HUES6 (cell line): Measurements from ENCODE around the gene C16orf86.

Experiments
- H3K27ac ChIP-seq: 2 replicates; pipeline ENCODE4 v1.7.0; 2013; ENCODE audit warnings: low read depth, mild to moderate bottlenecking, low read length, inconsistent platforms
- H3K27me3 ChIP-seq: 2 replicates; pipeline ENCODE4 v1.6.1; 2013; ENCODE audit warnings: low read length; ENCODE audit not compliant: control insufficient read depth, insufficient read depth
- H3K36me3 ChIP-seq: 2 replicates; pipeline ENCODE4 v1.6.1; 2013; ENCODE audit warnings: low read length; ENCODE audit not compliant: control insufficient read depth, insufficient read depth
- H3K4me1 ChIP-seq: 2 replicates; pipeline ENCODE4 v1.6.1; 2013; ENCODE audit warnings: low read length; ENCODE audit not compliant: control insufficient read depth, insufficient read depth
- H3K4me3 ChIP-seq: 2 replicates; pipeline ENCODE4 v1.5.1; 2013; ENCODE audit warnings: low read depth, low read length
- H3K9ac ChIP-seq: one replicate; pipeline ENCODE4 v1.6.1; 2013; ENCODE audit warnings: mild to moderate bottlenecking, low read length
- H3K9me3 ChIP-seq: 2 replicates; pipeline ENCODE4 v1.6.1; 2013; ENCODE audit warnings: low read depth, low read length; ENCODE audit not compliant: control insufficient read depth, insufficient read depth

Gene C16orf86

DNA sequence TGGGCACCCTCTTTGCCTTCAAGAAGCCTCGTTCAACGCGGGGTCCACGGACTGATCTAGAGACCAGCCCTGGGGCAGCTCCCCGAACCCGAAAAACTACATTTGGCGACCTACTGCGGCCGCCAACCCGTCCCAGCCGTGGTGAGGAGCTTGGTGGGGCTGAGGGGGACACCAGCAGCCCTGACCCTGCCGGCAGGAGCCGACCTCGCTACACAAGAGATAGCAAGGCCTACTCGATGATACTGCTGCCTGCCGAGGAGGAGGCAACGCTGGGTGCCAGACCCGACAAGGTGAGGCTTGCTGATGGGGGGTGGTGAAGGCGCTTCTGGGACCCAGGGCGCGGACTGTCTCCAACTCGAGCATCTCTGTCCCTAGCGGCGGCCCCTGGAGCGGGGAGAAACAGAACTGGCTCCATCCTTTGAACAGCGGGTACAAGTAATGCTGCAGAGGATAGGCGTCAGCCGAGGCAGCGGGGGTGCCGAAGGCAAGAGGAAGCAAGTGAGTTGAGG, 12.2 kb upstream of the C16orf86 start:
- Histone ChIP-seq H3K9ac (no peak overlapping the region), H3K27me3 (peaks cover 32% of the 10 kb centered on the region), H3K4me1 (peaks cover 4% of the 10 kb centered on the region; the same call in 1 of the 2 replicates), H3K36me3 (peaks cover 33% of the 10 kb centered on the region), H3K27ac (no peak overlapping the region), H3K9me3 (no peaks in the 10 kb centered on the region), H3K4me3 (no peak overlapping the region)

GRCh38 chr16:67655363-67655762, 11.3 kb upstream of the C16orf86 start:
- Histone ChIP-seq H3K9ac (no peak overlapping the region), H3K27ac (no peak overlapping the region), H3K27me3 (peaks cover 29% of the 10 kb centered on the region), H3K9me3 (no peaks in the 10 kb centered on the region), H3K36me3 (peaks cover 33% of the 10 kb centered on the region), H3K4me1 (0 out of 2 replicates have a peak, but pooled peaks cover 4% of the 10 kb centered on the region), H3K4me3 (no peak overlapping the region)

DNA sequence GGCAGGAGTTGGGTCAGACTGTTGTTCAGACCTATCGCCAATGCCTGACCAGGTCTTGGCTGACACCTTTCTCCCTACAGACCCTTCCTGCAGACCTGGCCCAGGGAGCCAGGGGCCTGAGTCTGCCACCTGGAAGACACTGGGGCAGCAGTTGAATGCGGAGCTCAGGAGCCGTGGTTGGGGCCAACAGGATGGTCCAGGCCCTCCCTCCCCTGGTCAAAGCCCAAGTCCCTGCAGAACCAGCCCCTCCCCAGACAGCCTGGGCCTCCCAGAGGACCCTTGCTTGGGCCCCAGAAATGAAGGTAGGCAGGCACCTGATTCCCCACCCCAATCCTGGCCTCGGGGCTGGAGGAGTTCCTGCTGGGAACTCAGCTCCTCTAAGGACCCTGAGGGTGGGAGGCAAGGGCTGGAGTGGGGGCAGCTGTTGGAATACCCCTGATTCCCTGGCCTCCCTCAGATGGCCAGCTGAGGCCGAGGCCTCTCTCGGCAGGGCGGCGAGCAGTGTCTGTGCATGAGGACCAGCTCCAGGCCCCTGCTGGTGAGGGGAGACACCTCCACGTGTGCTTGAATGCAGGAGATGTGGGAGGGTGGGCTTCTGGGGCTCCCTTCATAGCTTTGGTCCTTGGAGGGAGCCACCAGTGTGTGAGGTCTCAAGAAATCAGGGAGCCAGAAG, 10.1 kb upstream of the C16orf86 start:
- peaks cover 32% of the 10 kb centered on the region for H3K36me3 ChIP-seq

DNA sequence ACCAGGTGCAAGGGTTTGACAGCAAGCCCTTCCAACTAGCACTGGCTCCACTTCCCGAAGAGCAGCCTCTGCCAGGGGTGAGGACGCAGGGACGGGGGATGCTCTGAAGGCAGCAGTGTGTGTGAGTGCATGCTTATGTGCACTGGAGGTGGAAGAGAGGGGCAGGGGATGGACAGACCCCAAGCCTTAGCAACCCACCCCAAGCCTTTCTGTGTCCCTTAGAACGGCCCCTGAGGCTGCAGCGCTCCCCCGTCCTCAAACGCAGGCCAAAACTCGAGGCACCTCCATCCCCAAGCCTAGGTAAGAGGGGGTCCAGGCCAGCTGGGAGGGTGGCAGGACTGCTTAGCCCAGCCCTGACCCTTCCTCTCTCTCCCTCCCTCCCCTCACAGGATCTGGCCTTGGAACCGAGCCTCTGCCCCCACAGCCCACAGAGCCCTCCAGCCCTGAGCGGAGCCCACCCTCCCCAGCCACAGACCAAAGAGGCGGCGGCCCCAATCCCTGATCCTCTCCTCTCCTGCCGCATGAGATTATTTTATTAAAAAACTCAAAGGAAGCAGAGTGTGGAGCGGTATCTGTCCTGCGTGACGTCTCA, 9.5 kb upstream of the C16orf86 start:
- Histone ChIP-seq H3K27ac (no peak overlapping the region), H3K9me3 (no peaks in the 10 kb centered on the region), H3K27me3 (peaks cover 25% of the 10 kb centered on the region), H3K9ac (no peak overlapping the region), H3K4me3 (no peak overlapping the region), H3K36me3 (peaks cover 28% of the 10 kb centered on the region), H3K4me1 (0 out of 2 replicates have a peak, but pooled peaks cover 9% of the 10 kb centered on the region)

More for the DNA sequence above, 10.1 kb upstream of the C16orf86 start:
- peaks cover 23% of the 10 kb centered on the region for H3K27me3 ChIP-seq
- no peak overlapping the region for H3K4me3 ChIP-seq
- 0 out of 2 replicates have a peak, but pooled peaks cover 5% of the 10 kb centered on the region for H3K4me1 ChIP-seq
- no peaks in the 10 kb centered on the region for H3K9me3 ChIP-seq
- H3K9ac ChIP-seq, result no peak overlapping the region
- no peak overlapping the region for H3K27ac ChIP-seq

GRCh38 chr16:67657751-67658518, 8.7 kb upstream of the C16orf86 start:
- Histone ChIP-seq H3K4me3 (no peak overlapping the region), H3K4me1 (0 out of 2 replicates have a peak, but pooled peaks cover 9% of the 10 kb centered on the region), H3K27me3 (peaks cover 30% of the 10 kb centered on the region), H3K9me3 (no peaks in the 10 kb centered on the region), H3K9ac (no peak overlapping the region), H3K36me3 (peaks cover 28% of the 10 kb centered on the region), H3K27ac (no peak overlapping the region)

DNA sequence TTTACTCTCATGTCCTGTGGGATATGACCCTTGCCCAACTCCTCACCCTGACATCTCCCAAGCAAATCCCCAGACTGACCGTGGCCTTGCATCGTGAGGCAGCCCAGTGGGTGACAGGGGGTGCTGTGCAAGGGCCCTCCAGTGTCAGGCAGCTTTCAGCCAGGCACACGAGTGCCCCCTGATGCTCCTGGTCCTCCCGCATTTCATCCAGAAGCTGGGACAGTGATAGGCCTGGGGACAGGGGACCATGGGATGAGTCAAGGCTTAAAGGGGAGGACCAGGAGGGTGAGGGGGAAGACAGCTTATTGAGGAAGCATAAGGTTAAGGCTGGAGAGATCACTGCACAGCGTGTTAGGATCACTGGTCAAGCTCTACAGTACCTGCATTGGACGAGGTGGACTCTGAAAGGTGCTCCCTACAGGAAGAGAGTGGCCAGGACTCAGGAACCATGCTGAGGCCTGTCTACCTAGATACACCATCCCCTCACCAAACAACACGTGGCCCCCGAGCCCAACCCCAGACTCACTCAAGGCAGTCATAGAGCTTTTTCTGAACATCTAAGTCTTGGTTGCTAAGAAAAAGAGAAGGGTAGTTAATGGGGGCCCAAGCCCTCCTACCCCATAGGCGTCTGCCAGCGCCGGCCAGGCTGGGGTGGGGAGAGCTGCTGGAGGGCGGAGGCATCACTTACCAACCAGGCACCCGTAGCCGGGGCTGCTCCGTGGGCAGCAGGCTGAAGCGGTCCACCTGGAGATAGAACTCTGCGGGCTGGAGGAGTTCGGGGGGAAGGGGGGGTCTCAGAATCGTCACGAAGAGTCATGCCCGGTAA, 7.6 kb upstream of the C16orf86 start:
- no peaks in the 10 kb centered on the region for H3K9me3 ChIP-seq
- peaks cover 19% of the 10 kb centered on the region; the same call in 1 of the 2 replicates for H3K27me3 ChIP-seq
- H3K36me3 ChIP-seq, result peaks cover 28% of the 10 kb centered on the region
- 0 out of 2 replicates have a peak, but pooled peaks cover 9% of the 10 kb centered on the region for H3K4me1 ChIP-seq
- H3K9ac ChIP-seq, result peak overlapping the region; percentile 70
- peak overlapping the region; percentile 99 for H3K4me3 ChIP-seq
- H3K27ac ChIP-seq, result no peak overlapping the region

DNA sequence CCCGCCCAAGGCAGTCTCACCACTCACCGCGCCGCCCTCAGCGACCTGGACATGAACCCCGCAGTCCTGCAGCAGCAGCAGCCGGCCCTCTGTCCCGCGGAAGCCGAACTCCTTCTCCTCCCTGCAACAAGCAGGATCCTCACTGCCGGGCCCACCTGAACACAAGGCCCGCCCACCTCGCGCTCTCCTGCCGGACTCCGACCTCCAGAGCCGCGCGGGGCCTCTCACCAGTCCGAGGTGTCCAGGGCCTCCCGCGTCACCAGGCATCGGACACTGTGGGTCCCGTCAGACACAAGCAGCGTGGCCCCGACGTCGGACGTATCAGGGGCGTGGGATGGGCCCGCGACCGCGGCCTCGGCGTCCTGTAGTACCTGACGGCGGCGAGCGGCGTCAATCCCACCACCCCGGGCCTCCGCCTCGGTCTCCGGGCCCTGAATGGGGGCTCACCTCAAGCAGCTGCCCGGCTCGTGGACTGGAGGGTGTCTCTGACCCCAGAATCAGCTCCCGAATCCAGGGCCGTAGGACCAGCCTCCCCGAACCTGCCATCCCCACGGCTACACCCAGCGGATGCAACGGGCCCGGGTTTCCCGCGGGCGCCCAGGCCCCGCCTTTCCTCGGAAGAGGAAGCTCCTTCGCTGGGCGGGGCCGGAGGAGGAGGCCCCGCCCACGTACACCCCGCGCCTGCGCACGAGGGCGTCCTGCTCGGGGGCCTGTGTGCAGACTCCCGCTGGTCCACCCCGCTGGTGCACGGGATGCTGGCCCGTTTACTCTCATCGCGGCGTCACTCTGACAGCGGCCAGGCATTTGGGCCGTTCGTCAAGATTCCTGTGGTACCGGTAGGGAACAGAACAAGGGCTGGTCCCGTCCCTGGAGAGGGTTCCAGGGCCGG, 6.7 kb upstream of the C16orf86 start, which contains the start of gene ACD:
Gene ACD (minus strand): TSS at position 586 of the 889 bp plus-strand sequence. CDS start 40 bp downstream, at position 546.
- H3K4me3 ChIP-seq, result peak within 1 kb of the TSS; percentile 99
- peaks cover 14% of the 10 kb centered on the region; the same call in 1 of the 2 replicates for H3K27me3 ChIP-seq
- H3K27ac ChIP-seq, result peak within 1 kb of the TSS; percentile 30
- H3K9me3 ChIP-seq, result no peaks in the 10 kb centered on the region
- peaks cover 28% of the 10 kb centered on the region for H3K36me3 ChIP-seq
- H3K4me1 ChIP-seq, result 0 out of 2 replicates have a peak, but pooled peaks cover 9% of the 10 kb centered on the region
- H3K9ac ChIP-seq, result peak within 1 kb of the TSS; percentile 72

DNA sequence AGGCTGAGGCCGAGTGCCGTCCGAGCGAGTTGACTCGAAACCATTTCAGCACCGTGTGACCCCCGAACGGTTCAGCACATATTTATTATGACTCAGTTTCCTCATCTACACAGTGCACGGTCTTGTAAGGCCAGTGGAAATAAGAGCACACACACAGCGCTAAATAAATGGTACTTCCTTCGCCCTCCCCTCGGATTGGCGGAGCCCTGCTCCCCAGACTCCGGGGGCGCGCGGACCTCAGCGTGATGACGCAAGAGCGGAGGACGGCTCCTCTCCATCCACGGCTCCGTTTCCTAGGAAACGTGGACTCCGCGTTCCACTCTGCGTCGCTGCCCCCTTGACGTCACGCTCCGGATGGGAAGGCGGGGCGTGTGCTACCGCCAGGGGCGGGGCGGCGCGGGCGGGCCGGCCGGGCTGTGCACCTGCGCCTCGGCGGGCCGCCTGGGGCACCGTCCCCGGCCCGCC, 6.0 kb upstream of the C16orf86 start, which contains the start of gene PARD6A:
Gene PARD6A (plus strand): TSS at position 397 of the 465 bp plus-strand sequence. CDS start 79 bp downstream, outside the sequence.
- peak within 1 kb of the TSS; percentile 30 for H3K27ac ChIP-seq
- peaks cover 16% of the 10 kb centered on the region for H3K27me3 ChIP-seq
- H3K9ac ChIP-seq, result peak within 1 kb of the TSS; percentile 72
- peaks cover 28% of the 10 kb centered on the region for H3K36me3 ChIP-seq
- 0 out of 2 replicates have a peak, but pooled peaks cover 9% of the 10 kb centered on the region for H3K4me1 ChIP-seq
- peak within 1 kb of the TSS; percentile 99 for H3K4me3 ChIP-seq
- H3K9me3 ChIP-seq, result no peaks in the 10 kb centered on the region

DNA sequence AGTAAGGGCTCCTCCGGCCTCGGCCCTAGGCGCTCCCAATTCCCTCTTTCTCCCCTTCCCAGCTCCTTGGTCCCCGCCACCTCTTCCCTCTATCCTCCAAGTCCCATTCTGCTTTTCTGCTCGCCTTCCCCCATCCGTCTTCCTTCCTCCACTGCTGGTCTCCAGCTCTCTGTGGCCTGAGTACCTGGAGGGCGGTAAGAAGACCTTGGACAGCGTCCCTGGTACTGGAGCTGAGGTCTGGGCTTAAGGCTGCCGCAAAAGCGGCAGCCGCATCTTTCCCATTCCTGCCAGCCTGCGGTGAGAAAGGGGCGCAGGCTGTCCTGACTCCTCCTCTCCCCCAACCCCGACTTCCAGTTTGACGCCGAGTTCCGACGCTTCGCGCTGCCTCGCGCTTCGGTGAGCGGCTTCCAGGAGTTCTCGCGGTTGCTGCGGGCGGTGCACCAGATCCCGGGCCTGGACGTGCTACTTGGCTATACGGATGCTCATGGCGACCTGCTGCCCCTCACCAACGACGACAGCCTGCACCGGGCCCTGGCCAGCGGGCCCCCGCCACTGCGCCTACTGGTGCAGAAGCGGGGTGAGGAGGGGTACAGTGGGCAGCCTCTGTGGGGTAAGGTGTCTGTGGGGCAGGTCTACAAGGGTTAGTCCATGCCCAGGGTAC, 5.4 kb upstream of the C16orf86 start:
- Histone ChIP-seq H3K4me3 (peak overlapping the region; percentile 99), H3K36me3 (peaks cover 25% of the 10 kb centered on the region), H3K9ac (no peak overlapping the region), H3K9me3 (no peaks in the 10 kb centered on the region), H3K27ac (no peak overlapping the region), H3K27me3 (peaks cover 20% of the 10 kb centered on the region), H3K4me1 (0 out of 2 replicates have a peak, but pooled peaks cover 13% of the 10 kb centered on the region)
